Activated effector memory CD4-positive, alpha-beta T cell treated with Interleukin-2 at 50 U/mL for 16 hours (primary cell): ENCODE data around the gene NME9.
"Not testable (repeated sequence)": the region's sequence is repeated elsewhere in the genome, so short reads cannot be mapped to it uniquely, and the experiment has no call there.

ENCODE experiments used
- DNase-seq: peaks from one replicate; pipeline ENCODE4 v3.0.0-alpha.2; 2020

Gene NME9, protein sequence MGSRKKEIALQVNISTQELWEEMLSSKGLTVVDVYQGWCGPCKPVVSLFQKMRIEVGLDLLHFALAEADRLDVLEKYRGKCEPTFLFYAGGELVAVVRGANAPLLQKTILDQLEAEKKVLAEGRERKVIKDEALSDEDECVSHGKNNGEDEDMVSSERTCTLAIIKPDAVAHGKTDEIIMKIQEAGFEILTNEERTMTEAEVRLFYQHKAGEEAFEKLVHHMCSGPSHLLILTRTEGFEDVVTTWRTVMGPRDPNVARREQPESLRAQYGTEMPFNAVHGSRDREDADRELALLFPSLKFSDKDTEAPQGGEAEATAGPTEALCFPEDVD

GRCh38 chr3:138329127-138329983, at the start of gene NME9:
NME9 (minus strand) TSS chr3:138329851; CDS start chr3:138329335, 516 bp downstream.
- DNase-seq, result peak; percentile 79

GRCh38 chr3:138378990-138379389, 49.3 kb upstream of the NME9 start:
- DNase-seq, result no peak

DNA sequence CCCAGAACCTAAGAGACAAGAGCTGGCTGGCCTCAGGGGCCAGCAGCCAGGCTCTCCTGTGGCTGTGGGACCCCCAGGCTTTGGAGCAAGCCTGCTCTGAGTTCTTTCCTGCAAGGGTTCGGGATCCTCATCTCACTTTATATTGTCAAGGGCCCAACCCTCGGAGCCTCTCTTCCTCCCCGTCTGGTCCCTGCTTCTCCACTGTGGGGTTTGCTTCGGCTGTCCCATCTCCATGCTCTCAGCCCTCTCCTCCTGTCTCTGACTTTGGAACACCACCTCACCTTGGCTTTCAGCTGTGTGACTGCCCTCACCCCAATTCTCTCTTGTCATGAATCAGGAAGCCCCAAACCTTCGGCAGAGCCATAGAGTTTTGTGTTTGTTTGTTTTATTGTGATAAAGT, 48.7 kb upstream of the NME9 start:
- no peak for DNase-seq

DNA sequence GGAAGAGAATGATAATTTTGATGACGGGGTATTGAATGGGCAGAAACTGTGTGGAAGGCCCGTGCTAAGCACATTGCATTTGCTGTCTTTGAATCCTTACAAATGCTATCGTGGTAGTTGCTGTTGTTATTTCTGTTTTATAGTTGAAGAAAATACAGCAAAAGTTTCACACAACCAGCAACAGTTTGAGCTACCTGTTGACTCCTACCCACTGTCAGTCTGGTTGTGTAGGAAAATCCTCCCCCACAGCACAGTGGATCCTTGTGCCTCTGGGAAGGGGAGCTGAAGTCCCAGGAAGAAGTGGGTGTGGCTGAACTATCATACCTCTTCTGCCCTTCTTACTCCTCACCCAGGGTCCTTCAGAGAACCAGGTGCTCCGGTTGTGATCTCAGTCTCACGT, 48.2 kb upstream of the NME9 start:
- DNase-seq, result no peak

- DNase-seq, result not testable (repeated sequence)
Observed at GRCh38 chr3:138377212-138377611, 47.6 kb upstream of the NME9 start.

GRCh38 chr3:138376663-138377062, 47.0 kb upstream of the NME9 start:
- DNase-seq, result no peak

- DNase-seq, result no peak
Observed at GRCh38 chr3:138375447-138375846, 45.8 kb upstream of the NME9 start.

DNA sequence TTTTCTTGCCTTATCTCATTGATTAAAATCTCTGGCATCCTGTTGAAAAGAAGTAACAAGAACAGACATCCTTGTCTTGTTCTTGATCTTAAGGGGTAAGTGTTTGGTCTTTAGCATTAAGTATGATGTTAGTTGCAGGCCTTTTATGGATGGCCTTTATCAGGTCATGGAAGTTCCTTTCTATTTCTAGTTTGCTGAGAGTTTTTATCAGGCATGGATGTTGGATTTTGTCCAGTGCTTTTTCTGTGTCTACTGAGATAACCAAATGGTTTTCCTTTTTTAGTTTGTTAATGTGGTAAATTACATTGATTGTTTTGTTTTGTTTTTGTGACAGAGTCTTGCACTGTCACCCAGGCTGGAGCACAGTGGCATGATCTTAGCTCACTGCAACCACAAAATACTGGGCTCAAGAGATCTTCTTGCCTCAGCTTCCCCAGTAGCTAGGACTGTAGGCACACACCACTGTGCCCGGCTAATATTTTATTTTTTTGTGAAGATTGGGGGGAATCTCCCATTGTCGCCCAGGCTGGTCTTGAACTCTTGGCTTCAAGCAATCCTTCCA, 45.0 kb upstream of the NME9 start:
- DNase-seq, result no peak

GRCh38 chr3:138373736-138374094, 44.1 kb upstream of the NME9 start:
- no peak for DNase-seq

DNA sequence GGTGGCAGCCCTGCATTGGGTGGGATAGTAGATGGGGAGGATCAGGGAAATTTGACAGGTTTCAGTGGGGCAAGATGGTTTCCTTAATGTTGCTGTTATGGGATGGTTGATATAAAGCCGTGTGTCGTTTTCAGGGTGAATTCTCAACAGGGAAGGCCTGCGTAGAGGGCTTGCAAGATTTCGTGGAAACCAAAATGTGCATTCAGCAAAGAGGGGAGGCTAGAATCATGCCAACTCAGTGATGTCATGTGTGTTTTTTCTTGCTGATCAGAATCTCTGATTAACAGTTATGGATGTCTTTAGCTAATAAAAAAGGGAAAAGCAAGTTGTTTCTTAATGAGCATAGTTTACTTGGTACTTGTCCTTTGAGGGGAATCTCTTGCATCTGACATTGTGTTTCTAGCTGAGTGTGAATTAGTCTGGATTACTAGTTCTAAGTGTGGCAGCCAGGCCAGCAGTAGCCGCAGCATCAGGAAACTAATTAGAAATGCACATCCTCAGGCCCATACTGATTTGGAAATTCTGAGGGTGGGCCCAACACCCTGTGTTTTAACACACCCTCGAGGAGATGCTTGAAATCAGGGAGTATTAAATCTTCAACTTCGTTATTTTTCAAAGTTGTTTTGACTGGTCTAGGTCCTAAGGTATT, 43.6 kb upstream of the NME9 start:
- DNase-seq, result no peak

DNA sequence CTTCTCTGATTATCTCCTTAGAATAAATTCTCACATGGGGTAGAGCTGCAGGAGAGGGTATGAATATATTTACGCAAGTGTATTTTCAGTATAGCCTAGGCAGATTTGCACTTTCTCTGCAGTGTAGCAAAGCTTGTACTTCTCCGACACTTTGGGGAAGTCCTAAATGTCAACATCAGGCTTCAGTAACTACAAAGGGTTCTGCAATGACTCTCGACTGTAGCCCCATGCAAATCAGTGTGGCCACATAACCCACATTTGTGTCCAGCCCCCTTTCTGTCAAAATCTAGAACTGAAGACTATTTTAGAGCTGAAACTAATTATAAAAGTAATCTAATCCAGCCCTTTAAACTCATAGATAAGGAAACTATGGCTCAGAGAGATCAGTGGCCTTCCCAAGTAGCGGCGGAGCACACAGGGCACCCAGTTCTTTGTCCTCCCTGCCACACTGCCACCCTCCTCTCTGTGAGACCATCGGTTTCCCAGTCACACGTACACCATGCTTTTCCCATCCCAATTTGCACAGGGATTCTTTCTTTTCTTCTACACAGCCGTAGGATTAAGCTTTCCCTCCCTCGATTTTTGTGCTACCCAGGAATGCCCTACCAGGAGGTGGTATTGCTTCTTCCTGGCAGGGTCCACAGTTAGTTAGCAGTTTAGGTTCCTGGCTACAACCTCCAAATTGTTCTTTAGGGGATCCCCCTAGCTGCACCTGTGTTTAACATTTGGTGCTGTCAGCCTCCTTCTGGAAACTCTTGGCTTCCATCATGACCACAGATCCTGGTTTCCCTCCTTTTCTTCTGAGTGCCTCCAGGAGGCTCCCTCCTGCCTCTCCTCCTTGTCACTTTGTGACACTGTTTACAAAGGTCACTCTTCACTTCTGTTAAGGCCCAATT, 41.7 kb upstream of the NME9 start:
- no peak for DNase-seq

- DNase-seq, result no peak
Observed at GRCh38 chr3:138370321-138370720, 40.7 kb upstream of the NME9 start.

- DNase-seq, result no peak
Observed at GRCh38 chr3:138369151-138369900, 39.7 kb upstream of the NME9 start.

DNA sequence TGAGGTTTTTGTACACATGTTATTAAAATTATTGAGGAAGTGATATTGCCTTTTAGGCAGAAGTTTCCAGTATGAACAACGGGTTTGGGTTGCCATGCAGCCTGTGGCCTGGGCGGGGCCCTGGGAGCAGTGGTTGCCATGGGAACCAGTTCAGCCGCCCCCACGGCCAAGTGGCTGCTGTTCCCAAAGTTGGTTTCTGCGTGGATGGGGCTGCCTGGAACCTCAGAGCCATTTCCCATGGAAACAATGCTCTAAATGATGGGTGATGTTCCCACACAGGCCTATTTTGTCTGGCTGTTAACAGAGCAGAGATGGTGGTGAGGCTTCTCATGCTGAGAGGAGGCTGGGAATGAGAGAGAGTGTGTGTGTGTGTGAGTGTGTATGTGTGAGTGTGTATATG, 38.3 kb upstream of the NME9 start:
- DNase-seq, result no peak

- no peak for DNase-seq
Observed at GRCh38 chr3:138367326-138367850, 37.7 kb upstream of the NME9 start.

- no peak for DNase-seq
Observed at GRCh38 chr3:138366006-138366759, 36.5 kb upstream of the NME9 start.

DNA sequence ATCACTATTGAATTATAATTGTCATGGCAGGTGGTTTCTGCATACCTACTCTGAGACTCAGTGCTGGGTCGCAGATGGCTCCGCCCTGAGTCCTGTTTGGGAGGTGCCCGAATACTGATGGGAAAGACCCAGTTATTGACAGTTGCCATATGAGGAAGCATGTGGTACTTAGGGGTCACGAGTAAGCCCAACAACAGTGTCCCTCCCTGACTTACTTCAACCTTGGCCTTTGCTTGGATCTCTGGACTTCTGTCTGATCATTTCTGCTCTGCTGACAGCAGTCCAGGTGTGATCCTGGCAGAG, 35.6 kb upstream of the NME9 start:
- no peak for DNase-seq

DNA sequence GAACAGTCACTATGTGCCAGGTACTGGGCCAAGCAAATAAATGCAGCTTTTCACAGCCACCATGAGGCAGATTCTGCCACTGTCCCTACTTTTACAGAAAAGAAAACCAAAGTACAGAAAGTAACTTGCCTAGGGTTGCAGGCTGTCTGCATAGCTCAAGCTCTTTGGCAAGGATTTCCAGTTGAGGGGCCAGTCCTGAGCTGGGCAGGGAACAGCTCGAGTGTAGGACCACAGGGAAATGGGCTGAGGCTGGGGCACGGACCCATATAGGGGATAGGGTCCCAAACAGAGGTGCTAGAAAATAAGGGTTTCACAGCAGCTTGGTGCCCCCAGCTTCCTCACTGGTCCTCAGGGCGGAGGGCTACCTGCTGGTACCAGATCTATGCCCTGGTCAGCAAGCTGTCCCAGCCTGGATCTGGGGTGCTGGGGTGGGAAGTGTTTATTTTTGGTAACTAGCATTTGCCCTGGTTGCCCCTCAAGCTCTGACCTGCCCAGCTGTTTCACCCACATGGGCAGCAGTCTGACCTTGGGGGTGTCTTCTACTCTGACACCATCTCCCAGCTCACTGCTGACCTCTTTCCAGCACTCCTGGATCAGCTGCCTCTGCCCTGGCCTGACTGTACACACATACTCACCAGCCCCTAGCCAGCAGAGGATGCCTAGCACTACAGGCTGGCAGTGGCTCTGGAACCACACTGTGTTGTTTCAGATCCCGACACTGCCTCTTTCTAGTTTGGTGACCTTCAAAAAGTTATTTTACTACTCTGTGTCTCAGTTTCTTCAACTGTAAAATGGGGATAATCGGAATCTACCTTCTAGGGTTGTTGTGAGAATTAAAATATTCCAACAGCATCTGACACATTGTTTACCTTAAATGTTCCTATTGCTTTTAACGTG, 35.0 kb upstream of the NME9 start:
- no peak for DNase-seq

DNA sequence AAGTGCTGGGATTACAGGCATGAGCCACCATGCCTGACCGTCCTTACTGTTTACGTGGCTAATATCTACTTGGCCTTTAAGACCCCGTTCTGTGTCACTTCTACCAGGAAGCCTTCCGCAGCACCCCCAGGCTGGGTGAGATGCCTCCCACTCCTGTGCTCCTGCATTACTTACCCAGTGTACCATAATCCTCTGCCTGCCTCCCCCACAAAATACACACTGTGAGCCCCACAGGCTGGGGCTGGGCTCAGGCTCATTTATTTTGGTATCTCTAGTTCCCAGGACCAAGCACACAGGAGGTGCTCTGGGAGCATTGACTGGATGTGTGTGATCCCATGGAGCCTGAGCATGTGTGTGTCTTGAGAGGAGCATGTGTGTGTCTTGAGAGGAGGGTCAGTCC, 33.7 kb upstream of the NME9 start:
- no peak for DNase-seq

DNA sequence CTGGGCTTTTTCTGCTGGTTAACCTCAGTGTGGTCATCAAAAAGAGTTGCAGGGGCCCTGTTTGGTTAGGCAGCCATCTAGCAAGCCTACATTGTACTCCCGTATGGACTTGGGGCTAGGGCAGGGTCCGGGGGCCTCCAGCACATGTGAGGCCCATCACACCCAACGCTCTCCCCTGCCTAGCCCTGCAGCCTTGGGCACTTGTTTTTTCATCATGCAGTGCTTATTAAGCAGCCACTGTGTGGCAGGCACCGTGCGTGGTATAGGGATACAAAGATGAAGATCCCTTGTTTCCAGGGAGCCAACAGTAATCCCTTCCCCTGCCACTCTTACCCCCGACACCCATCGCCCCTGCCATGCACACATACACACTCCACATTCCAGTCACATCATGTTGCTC, 32.9 kb upstream of the NME9 start:
- no peak for DNase-seq
